Ishikawa (cell line): Measurements from ENCODE around the gene DIP2C.

Source experiments
- CEBPB ChIP-seq: IDR thresholded peaks from 2 replicates; pipeline ENCODE4 v1.6.1; 2012
- CREB1 ChIP-seq: IDR thresholded peaks from 2 replicates; pipeline ENCODE4 v1.6.1; 2012; ENCODE audit warnings: low read depth
- EGR1 ChIP-seq: IDR thresholded peaks from 2 replicates; pipeline ENCODE4 v1.6.1; 2012
- EP300 ChIP-seq: IDR thresholded peaks from 2 replicates; pipeline ENCODE4 v1.6.1; 2012; ENCODE audit warnings: borderline replicate concordance
- FOXM1 ChIP-seq: IDR thresholded peaks from 2 replicates; pipeline ENCODE4 v1.6.1; 2012; ENCODE audit warnings: low read depth, borderline replicate concordance
- NFIC ChIP-seq: IDR thresholded peaks from 2 replicates; pipeline ENCODE4 v1.6.1; 2012
- RAD21 ChIP-seq: IDR thresholded peaks from 2 replicates; pipeline ENCODE4 v1.6.1; 2012; ENCODE audit warnings: low read depth
- TAF1 ChIP-seq: IDR thresholded peaks from 2 replicates; pipeline ENCODE4 v1.6.1; 2012; ENCODE audit warnings: low read depth, mild to moderate bottlenecking
- TCF12 ChIP-seq: IDR thresholded peaks from 2 replicates; pipeline ENCODE4 v1.6.1; 2012; ENCODE audit warnings: low read depth
- TEAD4 ChIP-seq: IDR thresholded peaks from 2 replicates; pipeline ENCODE4 v1.6.1; 2012
- YY1 ChIP-seq: IDR thresholded peaks from 2 replicates; pipeline ENCODE4 v1.6.1; 2012; ENCODE audit warnings: low read depth
- ZBTB7A ChIP-seq: IDR thresholded peaks from 2 replicates; pipeline ENCODE4 v1.6.1; 2012; ENCODE audit warnings: low read depth
- TF ChIP-seq, protein P1 (sequence below): IDR thresholded peaks from 2 replicates; pipeline ENCODE4 v1.6.1; 2012
- TF ChIP-seq, protein P2 (sequence below): IDR thresholded peaks from 2 replicates; pipeline ENCODE4 v1.6.1; 2012; ENCODE audit warnings: low read depth, mild to moderate bottlenecking
- TF ChIP-seq, protein P3 (sequence below): IDR thresholded peaks from 2 replicates; pipeline ENCODE4 v1.6.1; 2012

Gene DIP2C

DNA sequence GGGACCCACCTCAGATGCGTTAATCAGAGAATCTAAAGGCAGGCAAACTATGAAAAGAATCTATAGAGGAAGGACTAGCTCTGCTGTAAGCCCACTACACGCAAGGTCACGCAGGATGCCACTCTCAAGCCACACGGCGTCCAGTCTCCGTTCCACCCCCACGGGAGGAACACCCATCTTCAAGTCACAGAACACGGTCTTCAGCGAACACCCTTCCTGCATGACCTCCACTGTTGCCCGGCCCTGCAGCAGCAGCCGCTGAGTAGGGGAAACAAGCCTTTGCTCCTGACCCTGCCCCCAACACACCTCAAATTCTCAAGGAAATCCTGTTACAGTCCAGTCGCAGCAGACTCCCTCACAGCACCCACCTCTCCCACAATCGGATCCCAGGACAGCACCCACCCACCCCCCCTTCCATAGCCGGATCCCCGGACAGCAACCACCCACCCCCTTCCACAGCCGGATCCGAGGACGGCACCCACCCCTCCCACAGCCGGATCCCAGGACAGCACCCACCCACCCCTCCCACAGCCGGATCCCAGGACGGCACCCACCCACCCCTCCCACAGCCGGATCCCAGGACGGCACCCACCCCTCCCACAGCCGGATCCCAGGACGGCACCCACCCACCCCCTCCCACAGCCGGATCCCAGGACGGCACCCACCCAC lies 133.7 kb downstream of the DIP2C start:
- TF ChIP-seq YY1, result no peak

DNA sequence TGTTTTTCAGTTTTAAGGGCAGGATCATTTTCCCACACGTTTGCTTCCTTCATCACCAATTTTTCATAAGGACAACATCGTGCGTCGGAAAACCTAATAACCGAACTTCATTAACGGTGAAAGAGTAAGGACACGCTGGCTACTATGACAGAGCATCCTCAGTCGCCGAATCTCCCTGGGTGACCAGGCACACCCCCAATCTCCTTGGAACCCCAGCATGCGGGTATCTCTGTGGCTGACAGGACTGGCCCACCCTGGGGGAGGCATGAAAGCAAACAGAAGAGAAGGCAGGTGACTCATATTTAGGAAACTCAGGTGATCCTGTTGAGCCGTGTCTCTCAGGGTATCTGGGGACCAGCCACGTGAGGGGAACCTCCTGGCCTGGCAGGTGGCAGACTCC lies 134.2 kb downstream of the DIP2C start:
- TF ChIP-seq CEBPB, result no peak
- TF ChIP-seq FOXM1, result no peak
- TF ChIP-seq NFIC, result no peak
- no peak for TF ChIP-seq YY1
- TF ChIP-seq ZBTB7A, result no peak
- no peak for TF ChIP-seq RAD21
- TF ChIP-seq, protein P1, sequence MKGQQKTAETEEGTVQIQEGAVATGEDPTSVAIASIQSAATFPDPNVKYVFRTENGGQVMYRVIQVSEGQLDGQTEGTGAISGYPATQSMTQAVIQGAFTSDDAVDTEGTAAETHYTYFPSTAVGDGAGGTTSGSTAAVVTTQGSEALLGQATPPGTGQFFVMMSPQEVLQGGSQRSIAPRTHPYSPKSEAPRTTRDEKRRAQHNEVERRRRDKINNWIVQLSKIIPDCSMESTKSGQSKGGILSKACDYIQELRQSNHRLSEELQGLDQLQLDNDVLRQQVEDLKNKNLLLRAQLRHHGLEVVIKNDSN, result no peak
- no peak for TF ChIP-seq TEAD4
- no peak for TF ChIP-seq TAF1
- no peak for TF ChIP-seq EP300
- TF ChIP-seq EGR1, result no peak

DNA sequence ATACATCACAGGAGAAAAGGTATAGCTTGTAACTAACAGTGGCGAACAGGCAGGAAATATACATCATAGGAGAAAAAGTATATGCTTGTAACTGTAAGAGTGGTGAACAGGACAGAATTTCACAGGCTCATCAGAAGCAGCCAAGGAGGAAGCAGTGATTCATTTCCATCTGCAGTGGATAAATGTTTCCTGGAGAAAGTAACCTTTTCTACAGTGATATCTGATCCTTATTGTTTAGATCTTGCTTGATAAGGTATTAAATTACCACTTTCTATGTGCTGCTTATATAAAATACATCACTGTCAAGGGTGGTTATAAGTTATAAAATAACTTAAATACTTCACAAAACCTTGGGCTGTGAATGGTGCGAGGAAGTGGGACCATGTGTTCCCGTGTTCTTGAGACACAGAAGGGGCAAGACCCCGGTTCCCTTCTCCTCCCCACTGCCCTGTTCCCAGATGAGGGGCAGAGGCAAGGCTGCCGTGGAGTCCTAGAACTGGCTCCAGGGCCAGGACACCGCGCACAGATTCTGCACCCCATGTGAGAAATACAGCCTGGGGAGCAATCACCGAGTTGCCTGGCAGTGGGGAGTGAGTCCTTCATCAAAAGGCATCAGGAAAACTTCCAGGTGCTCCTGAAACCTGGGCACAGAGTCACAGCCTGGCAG lies 135.2 kb downstream of the DIP2C start:
- TF ChIP-seq EP300, result no peak
- no peak for TF ChIP-seq TEAD4
- no peak for TF ChIP-seq TCF12
- no peak for TF ChIP-seq TAF1
- TF ChIP-seq YY1, result no peak
- TF ChIP-seq, protein P1, result no peak
- no peak for TF ChIP-seq ZBTB7A
- no peak for TF ChIP-seq CREB1
- TF ChIP-seq, protein P2, sequence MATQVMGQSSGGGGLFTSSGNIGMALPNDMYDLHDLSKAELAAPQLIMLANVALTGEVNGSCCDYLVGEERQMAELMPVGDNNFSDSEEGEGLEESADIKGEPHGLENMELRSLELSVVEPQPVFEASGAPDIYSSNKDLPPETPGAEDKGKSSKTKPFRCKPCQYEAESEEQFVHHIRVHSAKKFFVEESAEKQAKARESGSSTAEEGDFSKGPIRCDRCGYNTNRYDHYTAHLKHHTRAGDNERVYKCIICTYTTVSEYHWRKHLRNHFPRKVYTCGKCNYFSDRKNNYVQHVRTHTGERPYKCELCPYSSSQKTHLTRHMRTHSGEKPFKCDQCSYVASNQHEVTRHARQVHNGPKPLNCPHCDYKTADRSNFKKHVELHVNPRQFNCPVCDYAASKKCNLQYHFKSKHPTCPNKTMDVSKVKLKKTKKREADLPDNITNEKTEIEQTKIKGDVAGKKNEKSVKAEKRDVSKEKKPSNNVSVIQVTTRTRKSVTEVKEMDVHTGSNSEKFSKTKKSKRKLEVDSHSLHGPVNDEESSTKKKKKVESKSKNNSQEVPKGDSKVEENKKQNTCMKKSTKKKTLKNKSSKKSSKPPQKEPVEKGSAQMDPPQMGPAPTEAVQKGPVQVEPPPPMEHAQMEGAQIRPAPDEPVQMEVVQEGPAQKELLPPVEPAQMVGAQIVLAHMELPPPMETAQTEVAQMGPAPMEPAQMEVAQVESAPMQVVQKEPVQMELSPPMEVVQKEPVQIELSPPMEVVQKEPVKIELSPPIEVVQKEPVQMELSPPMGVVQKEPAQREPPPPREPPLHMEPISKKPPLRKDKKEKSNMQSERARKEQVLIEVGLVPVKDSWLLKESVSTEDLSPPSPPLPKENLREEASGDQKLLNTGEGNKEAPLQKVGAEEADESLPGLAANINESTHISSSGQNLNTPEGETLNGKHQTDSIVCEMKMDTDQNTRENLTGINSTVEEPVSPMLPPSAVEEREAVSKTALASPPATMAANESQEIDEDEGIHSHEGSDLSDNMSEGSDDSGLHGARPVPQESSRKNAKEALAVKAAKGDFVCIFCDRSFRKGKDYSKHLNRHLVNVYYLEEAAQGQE, result no peak
- no peak for TF ChIP-seq NFIC
- no peak for TF ChIP-seq RAD21
- no peak for TF ChIP-seq CEBPB
- TF ChIP-seq, protein P3, sequence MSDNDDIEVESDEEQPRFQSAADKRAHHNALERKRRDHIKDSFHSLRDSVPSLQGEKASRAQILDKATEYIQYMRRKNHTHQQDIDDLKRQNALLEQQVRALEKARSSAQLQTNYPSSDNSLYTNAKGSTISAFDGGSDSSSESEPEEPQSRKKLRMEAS, result no peak
- no peak for TF ChIP-seq FOXM1
- no peak for TF ChIP-seq EGR1

DNA sequence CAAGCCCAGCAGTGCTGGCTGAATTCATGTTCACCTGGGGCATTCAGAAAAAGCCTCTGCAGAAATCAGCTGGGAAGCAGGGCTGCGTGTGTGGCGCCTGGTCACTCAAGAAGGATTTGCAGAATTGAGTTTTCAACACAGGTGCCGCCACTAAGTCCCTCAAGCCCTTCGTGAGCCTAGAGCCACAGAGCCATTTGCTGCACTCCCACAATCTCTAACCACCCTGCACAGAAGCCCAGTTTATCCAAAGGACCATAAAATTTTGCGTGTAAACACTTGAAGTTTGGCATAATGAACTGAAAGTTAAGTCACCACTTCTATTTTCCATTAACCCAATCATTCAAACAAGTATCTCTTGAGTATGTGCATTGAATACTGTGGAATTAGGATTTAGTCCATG lies 136.2 kb downstream of the DIP2C start:
- TF ChIP-seq, protein P1, result no peak
- TF ChIP-seq TAF1, result no peak
- TF ChIP-seq, protein P3, result no peak
- TF ChIP-seq EP300, result no peak
- no peak for TF ChIP-seq EGR1
- TF ChIP-seq, protein P2, result no peak
- TF ChIP-seq TEAD4, result no peak
- TF ChIP-seq CEBPB, result no peak
- no peak for TF ChIP-seq FOXM1
- TF ChIP-seq RAD21, result no peak
- no peak for TF ChIP-seq ZBTB7A

DNA sequence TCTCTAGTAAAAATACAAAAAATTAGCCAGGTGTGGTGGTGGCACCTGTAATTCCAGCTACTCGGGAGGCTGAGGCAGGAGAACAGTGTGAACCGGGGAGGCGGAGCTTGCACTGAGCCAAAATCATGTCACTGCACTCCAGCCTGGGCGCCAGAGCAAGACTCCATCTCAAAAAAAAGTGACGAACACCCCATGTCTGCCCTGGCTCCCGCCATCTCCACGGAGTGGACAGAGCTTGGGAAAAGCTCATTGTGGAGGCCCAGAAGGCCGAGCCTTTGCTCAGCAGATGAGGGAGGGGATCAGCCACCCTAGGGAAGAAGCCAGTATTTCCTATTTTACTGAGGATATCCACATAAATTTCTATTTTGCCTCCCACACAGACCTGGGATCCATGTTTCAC lies 136.8 kb downstream of the DIP2C start:
- TF ChIP-seq, protein P2, result no peak
- TF ChIP-seq NFIC (no peak), TCF12 (no peak), CREB1 (no peak)
